C4-2B (cell line): ENCODE data around the gene PFKL.

Experiments used
- ZFX ChIP-seq: fragments of 450-650 bp; IDR thresholded peaks from 2 replicates; pipeline ENCODE4 v1.6.1; 2017
- TF ChIP-seq, protein P1 (sequence below): fragments of 450-650 bp; conservative IDR thresholded peaks from 2 replicates; pipeline ENCODE4 v1.5.1; 2017; ENCODE audit warnings: mild to moderate bottlenecking

DNA sequence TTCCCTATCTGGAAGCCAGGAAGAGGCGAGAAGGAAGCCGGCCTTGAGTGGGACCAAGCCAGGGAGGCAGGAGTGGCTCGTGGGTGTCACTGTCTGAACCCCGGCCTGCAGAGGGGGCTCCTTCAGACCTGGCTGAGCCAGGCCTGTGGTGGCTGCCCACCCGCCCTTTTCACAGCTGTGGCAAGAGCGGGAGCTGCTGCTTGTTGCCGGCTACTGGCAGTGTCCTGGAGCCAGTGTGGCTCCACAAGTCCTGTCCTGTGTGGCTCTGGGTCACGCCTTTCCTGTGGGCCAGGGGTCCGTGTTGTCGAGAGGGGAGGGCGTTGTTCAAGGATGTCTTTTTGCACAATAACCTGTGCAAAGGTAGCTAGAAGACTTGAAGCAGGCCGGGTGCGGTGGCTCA lies 1.3 kb downstream of the PFKL start:
- TF ChIP-seq, protein P1, sequence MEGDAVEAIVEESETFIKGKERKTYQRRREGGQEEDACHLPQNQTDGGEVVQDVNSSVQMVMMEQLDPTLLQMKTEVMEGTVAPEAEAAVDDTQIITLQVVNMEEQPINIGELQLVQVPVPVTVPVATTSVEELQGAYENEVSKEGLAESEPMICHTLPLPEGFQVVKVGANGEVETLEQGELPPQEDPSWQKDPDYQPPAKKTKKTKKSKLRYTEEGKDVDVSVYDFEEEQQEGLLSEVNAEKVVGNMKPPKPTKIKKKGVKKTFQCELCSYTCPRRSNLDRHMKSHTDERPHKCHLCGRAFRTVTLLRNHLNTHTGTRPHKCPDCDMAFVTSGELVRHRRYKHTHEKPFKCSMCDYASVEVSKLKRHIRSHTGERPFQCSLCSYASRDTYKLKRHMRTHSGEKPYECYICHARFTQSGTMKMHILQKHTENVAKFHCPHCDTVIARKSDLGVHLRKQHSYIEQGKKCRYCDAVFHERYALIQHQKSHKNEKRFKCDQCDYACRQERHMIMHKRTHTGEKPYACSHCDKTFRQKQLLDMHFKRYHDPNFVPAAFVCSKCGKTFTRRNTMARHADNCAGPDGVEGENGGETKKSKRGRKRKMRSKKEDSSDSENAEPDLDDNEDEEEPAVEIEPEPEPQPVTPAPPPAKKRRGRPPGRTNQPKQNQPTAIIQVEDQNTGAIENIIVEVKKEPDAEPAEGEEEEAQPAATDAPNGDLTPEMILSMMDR: no peak
- TF ChIP-seq ZFX: no peak
